ENCODE results near the gene ADAMTS3.

The ADAMTS3 gene

DNA sequence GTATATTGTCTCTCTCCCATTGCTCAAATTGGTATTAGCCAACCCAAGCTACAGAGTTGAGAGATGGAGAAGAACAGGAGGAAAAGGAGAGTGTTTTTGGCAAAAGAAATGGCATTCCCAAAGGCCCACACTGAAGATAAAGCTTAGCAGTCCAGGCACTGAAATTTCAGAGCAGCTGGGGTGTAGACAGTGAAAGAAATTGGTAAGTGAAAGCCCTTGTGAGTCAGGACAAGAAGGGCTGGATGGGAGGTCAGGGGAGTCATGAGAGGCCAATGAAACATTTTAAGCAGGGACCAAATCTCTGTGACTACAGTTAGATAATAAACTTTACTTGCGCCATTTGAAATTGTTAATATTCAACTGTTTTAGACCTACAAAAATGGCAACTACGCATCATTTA, 177.7 kb downstream of the ADAMTS3 start:
- DNase-seq, result no peak

DNA sequence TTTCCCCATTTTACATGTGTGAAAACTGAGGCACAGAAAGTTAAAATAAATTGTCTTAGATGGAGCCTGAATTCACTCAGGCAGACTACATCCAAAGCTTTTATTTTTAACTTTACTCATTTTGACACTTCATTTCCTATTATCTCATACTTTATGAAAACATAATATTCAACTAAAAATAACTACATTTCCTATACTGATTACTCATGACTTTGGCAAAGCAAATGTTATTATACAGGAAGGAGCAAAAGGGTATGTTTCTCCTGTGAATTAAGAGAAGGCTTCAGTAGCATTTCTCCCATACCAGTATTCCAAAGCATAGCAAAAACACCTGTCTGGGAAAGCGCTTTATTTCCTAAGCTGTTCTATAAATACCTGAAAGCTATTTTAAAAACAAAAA, 178.6 kb downstream of the ADAMTS3 start:
- DNase-seq, result no peak

DNA sequence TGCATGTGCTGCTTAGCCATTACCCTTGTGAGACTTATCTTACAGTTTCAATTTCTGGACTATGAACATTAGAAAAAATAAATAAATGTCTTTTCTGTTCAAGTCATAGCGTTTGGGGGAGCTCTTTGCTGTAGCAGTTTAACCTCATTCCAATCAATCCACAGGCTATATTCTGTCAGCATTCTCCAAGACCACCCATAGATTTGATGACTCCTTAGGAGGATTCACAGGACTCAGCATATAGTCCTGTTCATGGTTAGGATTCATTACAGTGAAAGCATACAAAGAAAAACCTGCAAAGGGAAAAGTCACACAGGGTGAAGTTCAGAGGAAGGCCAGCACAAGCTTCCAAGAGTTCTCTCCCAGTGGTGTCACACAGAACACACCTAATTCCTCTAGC, 180.5 kb downstream of the ADAMTS3 start:
- no peak for DNase-seq

DNA sequence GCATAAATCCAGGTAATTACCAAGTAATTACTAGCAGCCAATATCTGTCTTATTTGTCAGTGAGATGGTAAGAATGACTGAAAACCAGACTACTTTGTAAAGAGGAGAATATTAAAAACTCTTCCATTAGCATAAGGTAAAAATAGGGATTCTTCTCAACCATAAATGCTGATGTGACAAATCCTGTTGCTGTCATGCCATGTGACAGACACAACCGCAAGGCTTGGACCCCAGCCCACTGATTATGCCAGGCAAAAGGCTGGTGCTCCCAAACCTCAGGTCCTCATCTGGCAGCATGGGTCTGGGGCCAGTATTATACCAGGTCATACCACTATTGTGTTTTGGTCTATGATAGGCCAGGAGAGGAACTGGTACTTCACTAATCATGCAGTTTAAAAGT, 181.1 kb downstream of the ADAMTS3 start:
- DNase-seq, result no peak

DNA sequence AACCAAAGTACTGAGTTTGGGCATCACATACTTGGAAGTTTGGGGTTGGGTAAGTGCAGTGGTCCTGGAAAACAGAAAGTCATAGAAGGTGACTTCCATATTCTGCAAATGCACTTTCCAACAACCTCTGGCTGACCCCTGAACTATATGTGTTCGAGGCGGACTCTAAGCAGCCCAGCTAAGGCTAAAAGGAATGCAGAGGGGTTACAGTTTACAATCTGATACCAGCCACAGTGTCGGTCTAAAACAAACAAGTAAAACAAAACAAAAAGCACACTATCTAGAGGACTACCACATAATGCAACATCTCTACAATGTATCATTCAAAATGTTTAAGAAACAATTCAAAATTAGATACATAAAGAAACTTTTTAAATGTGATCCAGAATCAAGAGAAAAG, 185.6 kb downstream of the ADAMTS3 start:
- no peak for DNase-seq

DNA sequence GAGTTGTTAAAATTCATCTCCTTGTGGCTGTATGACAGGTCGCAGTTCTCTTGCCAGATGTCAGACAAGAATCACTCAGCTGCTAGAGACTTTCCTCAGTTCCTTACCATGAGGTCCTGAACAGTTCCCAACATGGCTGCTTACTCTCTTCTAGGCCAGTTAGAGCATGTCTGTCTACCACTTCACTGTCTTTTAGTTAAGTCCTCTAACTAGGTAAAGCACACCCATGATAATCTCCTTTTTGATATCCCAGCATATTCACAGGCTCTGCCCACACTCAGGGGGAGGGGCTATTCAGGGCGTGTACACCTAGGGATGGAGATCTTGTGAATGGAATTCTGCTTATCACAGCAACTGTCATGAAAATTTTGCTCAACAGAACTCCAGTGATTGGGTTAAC, 190.1 kb downstream of the ADAMTS3 start:
- no peak for DNase-seq

DNA sequence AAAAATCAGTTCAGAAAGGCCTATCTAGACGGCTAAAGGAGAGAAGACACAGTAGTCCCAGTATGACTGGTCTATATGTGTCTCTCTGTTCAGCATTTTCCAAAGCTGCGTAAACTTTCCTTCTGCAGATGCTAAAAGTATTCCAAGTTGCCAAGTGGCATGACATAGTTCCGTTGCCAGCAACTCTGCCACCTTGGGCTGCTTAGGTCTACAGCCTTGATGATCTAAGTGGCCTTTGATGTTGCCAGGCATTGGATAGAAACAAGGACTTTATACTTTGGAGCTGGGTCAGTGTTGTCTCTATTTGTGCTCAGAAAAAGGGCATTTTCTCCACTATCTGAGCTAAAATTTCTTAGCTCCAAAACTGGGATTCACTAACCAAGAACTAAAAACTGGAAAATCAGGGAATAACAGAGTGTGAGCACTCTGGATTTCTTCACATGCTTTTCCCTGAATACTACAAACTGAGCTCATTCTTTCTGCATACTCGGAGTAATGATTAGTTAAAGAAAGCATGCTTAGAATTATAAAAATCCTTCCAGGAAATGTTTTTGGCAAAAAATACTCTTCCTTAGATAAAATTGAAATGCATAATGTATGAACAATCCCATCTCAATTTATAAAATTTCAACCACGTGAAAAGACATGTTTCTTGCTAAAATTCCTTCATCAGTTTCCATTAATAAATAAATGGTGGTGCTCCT, 191.4 kb downstream of the ADAMTS3 start:
- DNase-seq, result no peak

DNA sequence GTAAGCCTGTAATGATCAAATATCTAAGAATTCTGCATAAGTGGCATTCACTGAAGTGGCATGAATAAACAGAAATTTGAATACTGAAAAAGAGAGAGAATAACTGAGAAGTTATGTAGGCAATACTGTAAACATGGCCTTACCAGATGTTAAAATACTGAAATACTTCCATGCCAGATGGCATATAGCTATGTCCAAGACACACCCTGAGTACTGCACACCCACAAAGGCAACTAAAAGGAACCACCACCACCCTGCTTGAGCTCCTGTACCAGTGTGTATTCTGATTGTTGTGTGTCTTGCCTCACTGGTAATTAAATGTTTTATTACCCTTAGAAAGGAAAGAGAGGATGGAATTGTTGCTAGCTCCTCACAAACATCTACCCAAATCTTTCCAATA, 192.1 kb downstream of the ADAMTS3 start:
- DNase-seq, result no peak

DNA sequence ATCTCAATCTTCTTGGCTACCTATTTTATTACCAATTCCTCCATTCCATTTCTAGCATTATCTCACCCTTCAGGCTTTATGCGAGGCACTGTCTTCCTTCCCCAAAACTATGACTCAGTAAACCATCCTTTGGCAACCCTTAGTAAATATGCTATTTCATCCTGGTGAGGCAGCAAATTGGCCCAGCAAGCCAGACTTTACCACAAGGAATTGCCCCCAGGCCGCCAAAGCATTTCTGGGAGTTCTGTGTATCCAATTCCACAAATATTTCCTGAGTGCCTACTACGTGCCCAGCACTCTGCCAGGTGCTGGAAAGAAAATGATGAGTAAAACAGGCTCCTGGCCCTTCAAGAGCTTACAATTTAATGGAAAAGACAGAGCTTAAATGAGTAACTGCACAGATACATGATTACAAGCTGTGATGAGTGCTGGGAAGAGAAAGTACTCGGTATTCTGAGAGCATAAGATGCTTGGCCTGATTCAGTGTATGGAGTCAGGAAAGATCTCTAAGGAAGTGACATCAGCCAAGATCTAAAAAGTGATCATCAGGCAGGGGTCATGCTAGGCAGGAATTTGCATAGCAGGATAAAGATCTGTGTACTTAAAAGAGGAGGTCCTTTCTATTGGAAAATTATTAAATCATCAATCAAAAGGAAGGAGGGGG, 193.8 kb downstream of the ADAMTS3 start:
- no peak for DNase-seq

DNA sequence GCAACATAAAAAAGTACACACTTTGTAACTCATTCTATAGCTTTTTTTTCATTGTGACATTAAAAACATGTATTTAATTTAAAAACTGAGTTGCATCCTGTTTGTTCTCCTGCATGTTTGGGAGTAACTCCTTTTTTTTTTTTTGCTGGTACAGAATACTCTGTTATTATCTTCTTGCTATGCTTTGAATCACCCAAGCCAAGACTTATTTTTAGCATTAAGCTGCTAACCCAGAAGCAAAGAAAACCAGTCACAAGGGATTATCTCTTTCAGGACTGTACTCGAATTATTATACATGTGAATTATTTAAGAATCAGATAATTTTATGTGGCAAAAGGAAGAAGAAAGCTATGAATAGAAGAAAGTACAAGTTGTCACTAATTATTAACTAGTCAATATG, 194.9 kb downstream of the ADAMTS3 start:
- DNase-seq, result no peak

DNA sequence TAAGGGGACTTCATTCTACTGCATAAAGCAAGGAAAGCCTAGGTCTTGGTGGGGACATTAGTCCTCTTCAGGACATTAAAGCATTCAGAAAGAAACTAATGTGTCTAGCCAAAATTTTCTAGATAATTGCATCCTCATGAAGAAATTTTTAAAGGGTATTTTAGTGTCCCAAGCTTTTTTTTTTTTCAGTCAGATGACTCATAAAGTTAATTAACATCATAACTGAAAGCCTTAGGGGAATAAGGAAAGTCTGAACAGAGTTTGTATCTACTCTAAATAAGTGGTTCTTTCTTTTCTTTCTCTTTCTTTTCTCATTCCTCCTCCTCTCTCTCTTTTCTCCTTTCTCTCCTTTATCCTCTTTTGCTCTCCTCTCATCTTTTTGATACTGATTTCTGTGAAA, 202.4 kb downstream of the ADAMTS3 start:
- no peak for DNase-seq

DNA sequence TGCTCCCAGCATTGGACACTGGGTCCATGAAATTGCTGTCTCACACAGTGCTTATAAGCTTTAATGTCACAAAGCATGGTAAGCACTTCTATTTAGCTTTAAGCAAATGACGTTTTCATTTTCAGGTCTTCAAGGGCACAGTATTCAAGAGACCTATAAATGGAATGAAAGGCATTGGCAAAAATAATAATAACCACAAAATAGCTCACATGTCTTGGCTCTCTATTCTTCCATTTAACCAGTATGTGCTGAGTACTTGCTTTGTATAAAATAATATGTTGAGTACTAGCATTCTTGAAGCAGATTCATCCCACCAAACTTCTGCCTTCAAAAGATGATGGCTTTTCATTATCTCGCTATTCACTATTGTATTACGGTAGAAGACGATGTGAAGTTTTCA, 203.0 kb downstream of the ADAMTS3 start:
- no peak for DNase-seq

DNA sequence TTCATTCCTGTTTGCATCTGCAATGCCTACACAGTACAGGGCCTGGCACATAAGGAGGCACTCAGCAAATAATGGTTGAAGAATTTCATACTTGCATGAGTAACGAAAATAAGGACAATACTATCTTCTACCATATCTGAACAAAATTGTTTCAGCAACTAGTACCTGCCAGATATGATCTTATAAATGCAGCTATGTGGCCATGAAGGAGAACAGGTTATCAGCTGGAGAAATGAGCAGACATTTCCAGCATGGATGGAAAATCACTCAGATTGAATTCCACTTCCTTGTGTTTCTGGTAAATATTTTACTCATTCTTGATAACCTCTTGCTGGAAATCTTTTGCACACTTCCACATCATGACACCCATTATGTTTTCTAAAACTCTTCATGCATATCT, 204.0 kb downstream of the ADAMTS3 start:
- DNase-seq, result no peak

DNA sequence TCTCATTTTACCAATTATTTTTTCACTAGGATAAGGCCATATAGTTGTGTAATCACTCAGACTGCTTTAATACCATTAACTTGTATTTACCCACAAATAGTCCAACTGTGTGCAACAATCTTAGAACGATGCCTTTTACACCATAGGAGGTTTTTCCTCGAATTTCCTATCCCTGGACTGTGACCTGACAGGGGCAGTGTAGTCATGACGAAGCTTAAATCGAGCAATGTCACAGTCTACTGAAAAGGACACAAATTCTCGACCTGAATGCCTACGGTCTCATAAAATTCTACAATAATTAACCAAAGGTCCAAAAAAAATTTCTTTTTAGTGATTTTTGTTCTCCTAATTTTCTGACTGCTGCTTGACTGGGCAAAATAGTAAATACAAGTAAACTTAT, 208.9 kb downstream of the ADAMTS3 start:
- DNase-seq, result no peak

DNA sequence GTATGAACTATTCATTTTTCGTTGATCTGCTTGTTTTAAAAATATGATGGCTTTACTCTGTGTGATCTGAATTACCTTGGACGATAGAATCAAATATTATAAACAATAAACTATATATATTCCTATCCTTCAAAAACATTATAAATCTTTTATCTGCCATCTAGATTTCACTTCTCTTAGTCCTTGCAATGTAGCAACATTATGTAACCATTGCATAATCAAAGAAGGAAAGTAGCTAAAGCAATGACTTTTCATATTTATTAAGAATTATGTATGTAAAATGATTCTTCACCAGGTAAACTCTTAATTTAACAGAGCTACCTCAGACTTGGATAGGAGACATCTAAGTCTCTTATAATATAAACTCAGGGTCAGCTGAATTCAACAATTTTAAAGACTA, 210.5 kb downstream of the ADAMTS3 start:
- no peak for DNase-seq

DNA sequence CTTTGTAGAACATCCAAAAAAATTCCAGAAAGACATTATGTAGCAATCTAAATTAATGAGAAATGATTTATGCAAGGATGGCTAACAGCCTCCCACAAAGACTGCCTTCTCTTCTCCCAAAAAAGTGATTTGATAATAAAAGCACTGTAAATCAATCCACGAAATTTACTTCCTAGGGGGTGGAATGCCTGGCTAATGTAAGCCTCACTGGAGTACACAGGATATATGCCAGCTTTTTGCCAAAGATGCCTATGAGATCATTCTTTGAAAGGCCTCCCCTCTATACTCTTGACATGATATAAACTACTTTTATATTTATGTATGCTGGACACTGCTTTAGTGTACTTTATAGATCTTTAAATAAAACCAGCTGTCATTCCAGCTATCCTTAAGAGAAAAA, 211.1 kb downstream of the ADAMTS3 start:
- DNase-seq, result no peak

DNA sequence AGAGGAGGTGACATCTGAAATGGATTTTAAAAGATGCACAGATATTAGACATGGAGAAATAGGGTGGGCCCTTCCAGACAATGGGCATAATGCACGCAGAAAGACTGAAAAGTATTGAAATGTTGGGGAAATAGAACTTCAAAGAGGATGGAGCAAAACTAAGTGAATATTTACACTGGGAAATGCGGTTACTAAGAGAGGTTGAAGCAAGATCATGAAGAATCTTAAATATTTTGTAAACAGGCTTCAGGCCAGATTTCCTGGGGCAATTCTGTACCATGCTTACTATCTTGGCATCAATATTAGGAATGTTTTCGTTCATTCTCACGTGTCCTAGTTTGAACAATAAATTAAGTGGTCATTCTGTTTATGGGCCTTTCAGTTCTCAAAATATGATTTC, 216.3 kb downstream of the ADAMTS3 start:
- DNase-seq, result no peak

DNA sequence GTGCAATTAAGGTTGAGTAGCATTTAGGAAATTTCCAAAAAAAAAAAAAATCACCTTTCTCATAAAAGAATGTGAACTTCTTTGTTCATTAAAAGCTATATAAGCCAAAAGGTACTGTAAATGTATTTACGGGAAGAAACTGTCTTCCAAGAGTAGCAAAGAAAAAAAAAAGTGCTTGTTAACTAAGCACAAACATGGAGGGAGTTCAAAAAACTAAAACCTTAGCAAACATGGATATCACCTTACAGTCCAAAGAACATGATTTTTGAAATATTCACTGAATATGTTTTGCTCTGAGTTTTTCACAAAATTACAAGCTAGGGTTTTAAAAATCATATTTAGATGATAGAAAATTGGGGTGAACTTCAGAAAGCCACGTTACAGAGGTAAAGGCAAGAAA, 217.5 kb downstream of the ADAMTS3 start:
- no peak for DNase-seq

DNA sequence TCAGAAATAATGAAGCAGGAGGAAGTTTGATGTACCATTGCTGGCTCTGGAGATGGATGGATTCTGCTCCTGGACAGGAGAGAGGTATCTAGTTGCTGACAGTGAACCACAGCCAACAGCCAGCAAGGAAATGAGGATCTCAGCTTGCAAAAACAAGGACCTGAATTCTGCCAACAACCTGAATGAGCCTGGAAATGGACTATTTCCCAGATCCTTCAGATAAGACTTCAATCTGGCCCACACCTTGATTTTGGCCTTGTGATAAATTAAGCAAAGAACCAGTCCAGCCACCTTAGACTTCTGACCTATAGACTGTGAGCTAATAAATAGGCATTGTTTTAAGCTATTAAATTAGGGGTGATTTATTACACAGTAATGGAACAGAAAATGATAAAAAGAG, 220.3 kb downstream of the ADAMTS3 start:
- no peak for DNase-seq

DNA sequence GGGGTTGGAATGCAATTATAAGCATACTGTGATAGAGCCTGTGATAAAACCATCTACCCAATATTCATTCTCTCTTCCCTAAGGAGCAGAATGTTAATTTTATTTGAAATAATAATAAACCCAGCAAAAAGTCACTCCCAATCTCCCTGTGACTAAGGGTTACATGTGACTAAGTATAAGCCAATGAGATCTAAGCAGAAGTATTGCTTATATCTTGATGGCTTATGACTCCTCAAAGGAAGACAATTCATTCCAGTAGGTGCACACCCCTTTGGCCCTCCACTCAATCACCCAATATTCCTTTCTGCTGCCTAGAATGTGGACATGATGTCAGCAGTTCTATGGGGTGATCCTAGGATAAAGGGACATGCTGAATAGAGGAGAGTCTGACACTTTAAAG, 224.6 kb downstream of the ADAMTS3 start:
- no peak for DNase-seq

DNA sequence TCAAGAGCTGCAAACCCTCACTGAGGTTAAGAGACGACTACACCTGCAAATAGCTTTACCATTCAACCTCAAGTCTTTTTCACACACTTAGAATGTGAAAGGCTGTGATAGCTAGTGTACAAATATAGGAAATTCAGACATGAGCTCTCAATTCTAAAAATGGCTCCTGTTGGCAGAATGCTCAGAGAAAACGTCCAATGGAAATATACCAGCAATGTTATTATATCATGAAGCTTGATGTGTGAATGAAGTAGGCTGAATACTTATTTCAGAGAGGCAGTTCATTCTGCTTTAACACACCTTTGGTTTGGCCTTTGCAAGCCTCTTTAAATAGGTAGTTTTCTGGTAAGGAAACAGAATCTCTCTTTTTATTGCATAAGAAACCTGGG, 227.6 kb downstream of the ADAMTS3 start:
- no peak for DNase-seq

DNA sequence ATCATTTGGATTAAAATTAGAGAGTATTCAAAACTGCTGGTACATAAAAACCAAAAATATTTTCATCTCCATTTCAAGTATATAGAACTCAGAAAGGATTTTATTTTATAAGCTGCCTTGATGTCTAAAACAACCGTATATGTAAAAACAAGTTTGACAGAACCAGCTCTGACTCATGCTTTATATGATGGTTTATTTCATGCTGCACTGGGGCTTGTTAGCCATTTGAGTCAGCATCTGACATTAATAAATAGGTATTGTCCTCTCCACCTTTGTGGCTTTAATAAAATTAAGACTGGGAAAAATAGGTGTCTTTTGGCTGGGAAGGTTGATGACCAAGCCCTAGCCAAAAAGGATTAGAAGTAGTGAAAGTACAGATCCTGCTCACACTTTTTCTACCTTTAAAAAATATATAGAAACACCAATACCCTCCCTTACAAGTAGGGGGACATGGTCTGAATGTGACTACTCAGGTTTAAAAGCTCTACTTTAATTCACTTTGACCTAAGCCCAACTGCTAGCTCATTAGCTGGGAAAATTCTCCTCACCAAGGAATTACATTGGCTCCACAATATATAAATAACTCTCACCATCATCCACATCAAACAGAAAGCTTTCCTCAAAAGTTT, 228.1 kb downstream of the ADAMTS3 start:
- no peak for DNase-seq

DNA sequence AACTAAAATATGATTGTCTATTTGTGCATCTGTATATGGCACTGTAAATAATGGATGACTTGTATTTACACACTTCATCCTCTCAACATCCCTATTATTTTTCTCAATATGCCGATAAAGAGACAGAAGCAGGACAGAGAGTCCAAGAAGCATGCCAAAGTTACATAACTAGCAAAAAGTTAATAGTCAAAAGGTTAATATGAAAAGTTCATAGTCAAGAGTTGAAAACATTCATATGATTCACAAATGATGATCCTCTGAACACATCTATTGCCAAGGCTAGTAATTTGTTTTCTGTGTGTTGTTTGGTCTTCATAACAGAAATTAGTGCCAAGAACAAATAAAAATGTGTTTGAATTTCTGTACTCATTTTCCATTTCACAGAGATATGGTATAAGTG, 231.0 kb downstream of the ADAMTS3 start:
- no peak for DNase-seq

DNA sequence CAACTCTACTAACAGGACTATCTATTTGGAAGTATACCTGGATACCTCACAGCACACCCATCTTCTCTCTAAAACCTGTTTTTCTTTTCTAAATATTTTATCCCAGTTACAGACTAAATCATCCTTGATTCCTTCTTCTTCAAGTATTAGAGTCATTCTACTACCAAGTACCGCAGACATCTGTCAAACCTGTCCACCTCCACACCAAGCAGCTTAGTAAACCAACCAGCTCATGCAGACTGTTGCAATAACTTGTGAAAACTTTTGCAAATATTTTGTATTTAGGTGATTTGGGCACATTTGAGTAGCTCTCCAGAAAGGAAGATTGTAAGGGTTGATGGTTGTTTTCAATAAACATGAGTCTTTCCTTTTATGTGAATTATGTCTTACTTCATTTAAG, 238.6 kb downstream of the ADAMTS3 start:
- no peak for DNase-seq
